Measurements from ENCODE around the gene KCNV2.

Gene KCNV2

DNA sequence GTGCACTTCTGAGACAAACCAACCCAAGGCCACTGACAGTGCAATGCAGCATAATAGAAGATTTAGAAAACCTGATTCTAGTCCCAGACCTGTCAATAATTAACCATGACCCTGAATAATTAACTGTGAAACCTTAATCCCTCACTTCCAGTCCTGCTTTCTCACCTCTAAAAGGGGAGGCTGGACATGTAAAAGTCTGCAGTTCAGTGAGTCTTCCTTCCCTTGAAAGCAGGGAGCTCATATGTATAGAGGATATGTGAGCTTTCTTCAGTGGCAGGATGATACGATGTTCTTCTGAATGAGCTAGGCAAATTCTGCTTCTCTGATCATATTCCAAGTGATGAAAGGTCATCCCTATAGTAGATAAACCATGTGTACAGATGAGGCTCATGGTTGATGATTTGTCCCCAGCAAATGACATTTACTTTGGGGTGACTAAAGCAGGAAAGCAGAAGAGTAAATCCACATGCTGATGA lies 2.9 kb downstream of the KCNV2 start:
- no peak for DNase-seq (ENCODE audit: low spot score)

DNA sequence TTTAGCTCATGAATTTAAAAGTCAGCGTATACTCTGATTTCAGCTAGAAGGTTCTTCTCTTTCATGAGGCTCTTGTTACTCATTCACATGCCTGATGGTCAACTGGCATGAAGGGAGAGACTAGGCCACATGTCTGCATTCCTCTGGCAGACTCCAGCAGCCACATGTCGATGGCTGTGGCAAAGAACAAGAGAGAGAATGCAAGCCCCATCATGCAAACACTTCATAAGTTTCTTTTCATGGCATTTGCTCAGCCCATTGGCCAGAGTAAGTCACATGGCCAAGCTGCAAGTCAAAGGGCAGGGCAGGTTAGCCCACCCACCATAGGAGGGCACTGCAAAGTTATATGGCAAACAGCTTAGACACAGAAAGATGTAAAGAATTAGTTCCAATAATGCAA lies 5.4 kb downstream of the KCNV2 start:
- no peak for DNase-seq (ENCODE audit: low spot score)

DNA sequence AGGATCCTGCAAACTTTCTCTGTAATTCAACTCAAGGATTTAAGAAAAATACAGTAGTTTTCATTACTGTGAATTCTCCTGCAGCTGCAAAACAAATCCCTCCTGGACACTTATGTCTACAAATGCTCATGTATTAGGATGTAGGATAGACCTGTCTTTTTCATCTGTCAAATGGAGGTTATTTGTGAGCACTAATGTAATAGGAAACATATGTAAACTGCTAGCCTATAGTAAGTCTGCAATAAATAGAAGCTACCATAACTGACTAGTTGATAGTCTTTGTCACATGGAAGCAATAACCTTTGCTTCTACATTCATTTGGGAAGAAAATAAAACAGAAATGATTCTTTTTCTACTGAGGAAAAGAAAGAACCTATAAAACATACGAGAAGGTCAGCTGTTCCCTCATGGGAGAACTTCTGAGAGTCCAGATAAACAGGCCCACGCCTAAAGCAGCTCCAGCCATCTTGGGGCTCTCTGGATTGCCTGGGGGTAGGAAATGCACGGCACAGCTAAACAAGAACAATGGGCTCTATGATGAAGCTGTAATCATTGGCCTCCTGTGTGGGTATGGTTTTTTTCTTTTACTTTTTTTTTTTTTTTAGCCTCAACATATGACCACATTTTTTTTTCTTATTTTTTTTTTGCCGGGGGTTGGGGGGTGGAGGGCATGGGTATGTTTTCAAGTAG lies 6.2 kb downstream of the KCNV2 start:
- no peak for DNase-seq (ENCODE audit: low spot score)

DNA sequence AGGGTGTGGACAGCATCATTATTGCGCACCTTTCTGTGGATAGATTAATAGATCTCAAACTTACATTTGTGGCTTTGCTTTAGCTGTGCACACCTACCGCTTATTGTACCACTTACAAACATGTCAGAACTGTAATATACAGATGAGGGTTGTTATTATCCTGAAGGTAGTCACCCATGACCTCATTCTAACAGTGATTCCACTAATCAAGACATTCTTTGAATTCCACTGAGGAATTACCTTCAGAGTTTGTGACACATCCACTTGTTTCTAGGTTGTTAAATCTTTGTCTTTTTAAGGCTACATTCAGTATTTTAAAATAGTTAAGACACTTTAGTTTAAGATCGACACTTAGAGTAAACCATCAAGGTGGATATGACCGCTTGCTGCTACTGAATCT lies 7.8 kb downstream of the KCNV2 start:
- no peak for DNase-seq (ENCODE audit: low spot score)

DNA sequence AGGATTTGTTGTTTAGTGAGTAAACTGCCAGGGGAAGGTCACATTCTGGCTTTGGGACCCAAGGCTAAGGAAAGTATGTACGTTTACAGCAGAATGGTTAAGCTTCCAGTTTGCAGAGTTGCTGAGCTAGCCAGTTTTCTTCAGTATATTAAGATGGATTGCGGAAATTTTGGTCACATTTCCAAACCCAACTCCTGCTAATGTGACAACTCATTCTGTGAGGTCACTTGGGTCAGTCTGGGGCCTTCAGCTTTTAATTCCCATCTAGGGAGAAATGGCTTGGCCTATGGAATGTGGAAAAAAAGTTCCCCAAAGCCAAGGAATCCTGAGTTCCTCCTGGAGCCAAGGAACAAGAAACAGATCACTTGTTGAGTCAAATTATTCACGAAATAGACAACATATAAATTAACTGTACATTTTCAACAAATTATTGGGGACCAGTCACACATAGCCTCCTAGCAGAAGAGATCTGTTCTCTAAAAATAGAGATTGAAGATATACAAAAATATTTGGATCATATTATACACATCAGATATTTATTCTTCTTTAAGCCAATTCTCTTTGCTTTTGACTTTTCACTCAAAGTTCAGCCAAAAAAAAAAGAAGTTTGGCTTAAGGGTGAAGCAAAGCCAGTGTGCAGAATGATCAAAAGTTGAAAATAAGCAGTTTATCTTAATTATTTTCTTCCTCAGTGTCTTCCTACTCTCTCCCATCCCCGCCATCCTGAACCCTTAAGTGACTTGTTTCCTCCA lies 8.8 kb downstream of the KCNV2 start:
- DNase-seq (ENCODE audit: low spot score) = no peak

DNA sequence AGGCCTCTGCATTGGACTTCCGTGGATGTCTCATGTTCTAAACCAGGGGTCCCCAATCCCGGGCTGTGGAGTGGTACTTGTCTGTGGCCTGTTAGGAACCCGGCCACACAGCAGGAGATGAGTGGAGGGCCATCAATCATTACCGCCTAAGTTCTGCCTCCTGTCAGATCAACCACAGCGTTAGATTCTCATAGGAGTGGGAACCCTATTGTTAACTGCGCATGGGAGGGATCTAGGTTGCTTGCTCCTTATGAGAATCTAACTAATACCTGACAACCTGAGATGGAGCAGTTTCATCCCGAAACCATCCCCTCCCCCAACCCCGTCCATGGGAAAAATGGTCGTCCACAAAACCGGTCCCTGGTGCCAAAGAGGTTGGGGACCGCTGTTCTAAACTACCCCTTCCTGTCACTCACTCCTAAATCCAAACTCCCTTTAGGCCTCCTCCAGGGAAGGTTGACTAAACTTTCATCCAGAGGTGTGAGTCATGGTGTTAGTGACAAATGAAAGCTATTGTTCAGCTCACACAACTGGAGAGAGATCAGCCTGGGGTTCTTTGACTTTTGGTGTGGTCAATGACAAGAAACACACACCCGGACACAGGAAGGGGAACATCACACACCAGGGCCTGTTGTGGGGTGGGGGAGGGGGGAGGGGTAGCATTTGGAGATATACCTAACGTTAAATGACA lies 9.5 kb downstream of the KCNV2 start:
- no peak for DNase-seq (ENCODE audit: low spot score)

DNA sequence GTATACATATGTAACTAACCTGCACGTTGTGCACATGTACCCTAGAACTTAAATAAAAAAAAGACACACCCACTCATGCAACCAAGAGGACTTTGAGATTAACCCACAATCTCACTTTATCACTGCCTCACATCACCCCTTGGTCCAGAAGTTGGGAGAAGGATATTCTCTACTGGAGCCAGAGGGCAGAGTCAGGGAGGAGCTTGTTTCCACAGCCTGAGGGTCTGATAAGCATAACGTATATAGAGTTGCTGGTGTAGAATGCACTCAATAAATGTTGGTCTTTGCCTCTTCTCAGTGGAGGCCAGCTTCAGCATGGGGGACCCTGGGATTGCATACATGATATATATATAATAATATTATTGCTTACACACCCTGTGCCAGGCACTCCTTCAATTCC lies 10.1 kb downstream of the KCNV2 start:
- DNase-seq (ENCODE audit: low spot score) = no peak

DNA sequence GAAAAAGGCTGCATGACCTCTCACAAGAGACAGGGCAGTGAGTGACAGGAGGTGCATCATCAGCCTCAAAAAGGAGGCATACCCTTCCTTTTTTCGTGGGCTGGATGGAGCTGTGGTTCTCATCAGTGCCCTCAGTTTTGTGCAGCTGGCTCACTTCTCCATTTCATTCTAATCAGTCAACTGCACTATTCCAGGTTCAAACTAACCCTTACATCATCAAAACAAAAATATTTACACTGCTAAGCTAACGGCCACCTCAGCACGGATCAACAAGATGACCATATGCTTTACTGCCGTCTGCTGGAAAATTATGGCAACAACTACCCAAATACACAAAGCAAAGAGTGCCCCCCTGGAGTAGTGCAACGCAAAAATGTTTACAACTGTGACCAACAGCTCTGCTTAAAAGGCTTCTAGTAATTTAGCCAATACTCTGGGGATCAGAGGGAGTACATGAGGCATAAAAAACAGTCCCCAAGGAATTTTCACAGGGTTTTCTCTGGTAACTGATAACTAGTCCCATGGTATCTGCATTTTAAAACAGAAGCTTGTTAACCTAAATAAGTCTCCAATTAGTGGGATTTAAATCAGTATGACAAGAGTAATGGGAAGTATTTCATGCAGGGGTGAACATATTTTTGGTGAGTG lies 10.8 kb downstream of the KCNV2 start:
- DNase-seq (ENCODE audit: low spot score) = peak; percentile 7

DNA sequence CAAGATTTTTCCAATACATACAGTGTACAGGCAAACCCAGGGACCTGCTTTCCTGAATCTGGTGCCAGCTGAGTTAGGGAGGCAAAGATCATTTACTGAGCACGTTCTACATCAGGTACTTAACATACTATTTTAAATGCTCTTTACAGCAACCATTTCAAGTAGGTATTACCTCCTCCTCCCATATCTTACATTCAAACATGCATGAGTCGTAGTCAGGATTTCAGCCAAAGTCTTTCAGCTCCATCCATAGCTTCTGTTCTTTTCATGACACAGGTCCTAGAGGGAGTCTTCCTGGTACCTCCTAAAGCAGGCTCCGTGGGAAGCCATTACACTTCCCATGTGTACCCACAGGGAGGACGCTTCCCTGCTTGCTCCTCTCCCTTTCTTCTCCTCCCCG lies 11.7 kb downstream of the KCNV2 start:
- no peak for DNase-seq (ENCODE audit: low spot score)

DNA sequence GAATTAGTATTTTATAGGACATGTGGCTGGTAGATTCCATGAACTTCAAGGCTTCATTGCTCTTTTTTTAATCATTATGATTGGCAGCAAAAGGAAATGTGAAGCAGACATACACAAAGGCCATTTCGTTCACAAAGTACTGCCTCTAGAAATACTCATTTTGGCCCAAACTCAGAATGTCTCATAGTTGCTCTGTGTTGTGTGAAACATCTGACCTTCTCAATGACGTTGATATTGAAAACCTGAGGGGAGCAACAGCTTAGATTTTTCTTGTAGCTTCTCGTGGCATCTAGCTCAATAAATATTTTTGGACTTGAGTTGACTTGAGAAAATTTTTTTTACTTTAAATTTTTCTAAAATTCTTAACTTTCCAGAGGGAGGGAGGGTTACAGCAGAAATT lies 12.4 kb downstream of the KCNV2 start:
- no peak for DNase-seq (ENCODE audit: low spot score)

DNA sequence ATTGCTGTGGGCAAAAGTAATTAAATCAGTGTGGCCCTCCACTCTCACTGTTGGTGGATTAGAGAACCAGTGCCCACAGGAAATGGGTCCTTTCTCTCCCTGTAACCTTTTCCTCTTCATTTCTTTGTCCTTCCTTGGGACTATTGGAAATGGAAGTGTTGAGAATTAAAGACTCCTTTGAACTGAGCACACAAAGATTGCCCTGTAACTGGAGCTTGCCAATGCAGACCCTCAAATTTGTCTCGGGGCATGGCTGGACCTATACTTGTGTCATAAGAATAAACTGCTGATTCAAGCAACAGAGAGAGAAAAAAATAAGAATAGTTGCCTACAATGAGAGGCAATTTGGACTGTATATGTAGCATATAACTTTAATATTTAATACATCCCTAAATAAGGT lies 13.7 kb downstream of the KCNV2 start:
- no peak for DNase-seq (ENCODE audit: low spot score)

DNA sequence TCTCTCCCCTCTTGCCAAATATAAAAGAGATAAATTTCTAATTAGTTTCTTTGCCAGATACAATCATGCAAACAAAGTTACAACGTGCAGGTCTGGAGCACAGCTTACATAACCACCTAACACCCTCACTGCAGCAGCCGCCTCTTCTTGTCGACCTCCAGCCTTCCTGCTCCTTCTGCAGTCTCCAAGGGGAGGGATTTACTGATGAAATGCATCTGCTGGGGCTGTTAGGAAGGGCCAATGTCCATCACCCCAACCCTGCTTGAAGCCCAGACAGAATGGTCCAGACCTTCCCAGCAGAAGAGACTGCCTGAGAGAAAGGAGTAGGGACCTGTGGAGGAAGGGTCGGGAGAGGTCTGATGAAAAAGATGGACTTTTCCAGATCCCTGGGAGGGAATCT lies 15.2 kb downstream of the KCNV2 start:
- DNase-seq (ENCODE audit: low spot score) = no peak

DNA sequence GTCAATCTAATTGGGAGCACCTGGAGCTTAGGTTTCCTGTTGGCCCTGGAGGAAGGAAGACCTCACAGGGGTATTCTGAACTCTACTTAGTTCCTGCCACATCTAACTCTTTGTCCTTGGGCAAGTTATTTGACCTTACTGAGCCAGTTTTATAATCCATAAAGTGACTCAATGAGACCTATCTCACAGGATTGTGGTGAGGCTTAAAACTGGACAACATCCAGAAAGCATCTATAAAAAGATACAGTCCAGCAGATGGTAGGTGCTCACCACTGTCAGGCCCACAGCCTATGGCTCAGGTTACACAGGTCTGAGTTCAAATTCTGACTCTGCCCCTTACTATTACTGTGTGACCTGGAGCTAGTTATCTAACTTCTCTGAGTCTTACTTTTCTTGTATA lies 23.3 kb downstream of the KCNV2 start:
- DNase-seq (ENCODE audit: low spot score) = no peak

DNA sequence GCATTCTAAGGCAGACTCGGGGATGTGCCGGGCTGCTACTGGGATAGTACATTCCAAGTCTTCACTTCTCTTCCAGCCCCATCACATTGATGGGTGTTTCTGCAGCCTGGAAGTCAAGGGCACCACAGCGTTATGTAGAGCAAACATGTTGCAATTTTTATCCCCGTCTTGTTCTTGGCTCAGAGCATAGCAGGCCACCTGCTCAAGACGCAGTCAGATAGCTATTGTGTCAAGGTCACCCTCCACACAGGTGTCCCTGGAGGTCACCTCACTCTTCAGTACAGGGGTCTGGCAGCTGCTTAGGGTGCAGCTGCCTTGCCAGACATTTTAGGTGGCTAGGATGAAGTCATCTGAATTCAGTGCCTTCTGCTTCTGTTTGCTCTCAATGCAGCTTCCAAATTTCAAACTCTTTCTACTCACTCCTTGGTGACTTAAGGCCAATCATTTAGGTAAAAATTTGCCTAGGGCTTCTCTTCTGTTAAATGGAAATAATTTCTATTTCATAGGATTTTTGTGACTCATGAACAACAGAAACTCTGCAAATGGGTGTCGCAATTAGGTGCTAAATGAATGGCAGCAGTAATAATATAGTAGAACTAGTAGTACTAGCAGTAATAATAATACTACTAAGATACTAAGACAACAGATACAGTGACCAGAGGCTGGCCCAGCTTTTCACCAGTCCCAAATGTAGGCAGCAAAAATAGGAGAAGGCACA lies 24.3 kb downstream of the KCNV2 start:
- no peak for DNase-seq (ENCODE audit: low spot score)

DNA sequence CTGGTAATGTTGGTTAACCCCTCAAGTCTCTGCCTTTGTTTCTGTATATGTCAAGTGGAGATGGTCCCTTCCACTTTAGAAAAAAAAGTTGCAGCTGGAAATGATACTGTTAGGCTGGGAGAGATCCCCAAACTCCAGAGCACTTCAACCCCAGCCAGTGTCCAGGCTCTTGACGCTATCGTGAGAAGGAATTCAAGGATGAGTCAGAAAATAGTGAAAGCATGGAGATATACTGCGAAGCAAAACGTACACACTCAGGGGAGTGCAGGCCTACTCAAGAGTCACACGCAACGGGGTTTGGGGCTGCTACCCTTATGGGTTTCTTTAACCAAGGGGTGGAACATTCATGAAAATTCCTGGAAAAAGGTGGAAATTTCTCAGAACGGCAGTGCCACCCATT lies 24.9 kb downstream of the KCNV2 start:
- no peak for DNase-seq (ENCODE audit: low spot score)

DNA sequence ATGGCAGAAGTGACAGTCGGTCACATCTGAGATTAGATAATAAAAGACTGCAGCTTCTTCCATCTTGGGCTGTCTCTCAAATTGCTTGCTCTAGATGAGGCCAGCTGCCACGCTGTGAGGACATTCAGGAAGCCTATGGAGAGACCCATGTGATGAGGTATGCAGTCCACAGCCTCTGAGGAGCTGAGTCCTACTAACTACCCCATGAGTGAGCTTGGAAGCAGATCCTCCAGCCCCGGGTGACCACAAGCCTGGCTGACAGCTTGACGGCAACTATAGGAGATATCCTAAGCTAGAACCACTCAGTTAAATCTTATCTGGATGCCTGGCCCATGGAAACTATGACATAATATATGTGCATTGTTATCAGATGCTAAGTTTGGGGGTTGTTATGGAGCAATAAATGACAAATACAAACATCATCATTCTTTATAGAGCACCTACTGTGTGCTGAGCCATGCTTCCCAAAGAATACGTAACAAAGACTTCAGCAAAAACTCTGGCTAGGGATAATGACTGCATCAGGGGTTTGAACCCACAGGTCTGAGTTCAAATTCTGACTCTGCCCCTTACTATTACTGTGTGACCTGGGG lies 26.7 kb downstream of the KCNV2 start:
- DNase-seq (ENCODE audit: low spot score) = no peak

DNA sequence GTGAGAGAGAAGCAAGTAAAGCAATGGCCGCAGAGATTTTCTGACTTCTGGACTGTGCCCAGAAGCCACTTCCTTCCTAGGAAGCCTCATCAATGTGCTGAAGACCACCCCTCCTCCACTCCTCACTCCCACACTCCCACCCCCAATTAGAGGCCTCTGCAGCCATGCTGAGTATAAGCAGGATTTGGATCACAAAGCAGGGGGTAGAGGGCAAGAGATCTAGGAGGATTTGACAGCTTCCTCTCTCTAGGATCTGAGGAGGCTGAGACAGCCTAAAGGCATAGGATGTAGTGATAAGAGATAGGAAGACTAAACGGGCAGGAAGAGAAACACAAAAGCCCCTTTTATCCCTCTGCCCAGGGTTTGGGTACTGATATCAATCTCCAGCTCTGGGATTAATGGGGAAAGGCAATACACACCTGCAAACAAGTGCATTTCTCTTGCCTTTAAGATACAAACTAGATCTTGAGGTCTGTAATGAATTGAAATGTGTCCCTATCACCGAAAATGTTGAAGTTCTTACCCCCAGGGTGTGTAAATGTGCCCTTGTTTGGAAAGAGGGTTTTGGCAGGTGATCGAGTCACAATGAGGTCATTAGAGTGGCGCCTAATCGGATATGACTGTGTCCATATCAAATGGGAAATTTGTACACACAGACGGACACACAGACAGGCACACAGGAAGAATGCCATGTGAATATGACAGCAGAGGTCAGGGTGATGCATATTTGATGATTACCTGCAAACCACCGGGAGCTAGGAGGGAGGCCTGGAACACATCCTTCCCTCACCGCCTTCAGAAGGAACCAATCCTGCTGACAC lies 28.5 kb downstream of the KCNV2 start:
- DNase-seq (ENCODE audit: low spot score) = no peak

DNA sequence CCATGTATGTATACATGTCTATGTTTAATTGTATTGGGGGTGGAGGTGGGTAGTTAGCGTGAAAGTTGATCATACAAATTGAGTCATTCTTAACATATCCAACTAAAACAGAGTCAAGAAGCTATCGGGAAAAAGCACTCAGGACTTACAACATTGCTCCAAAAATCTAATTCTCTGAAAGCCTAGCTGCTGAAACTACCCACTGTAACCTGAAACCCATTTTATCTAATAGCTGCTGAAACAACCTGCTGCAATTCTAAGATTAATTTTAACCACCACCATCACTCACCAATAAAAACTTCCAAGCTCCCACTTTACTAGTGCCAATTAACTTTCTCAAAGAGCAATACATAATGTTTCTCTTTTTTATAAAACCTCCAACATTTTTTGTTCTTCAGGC lies 32.2 kb downstream of the KCNV2 start:
- no peak for DNase-seq (ENCODE audit: low spot score)

DNA sequence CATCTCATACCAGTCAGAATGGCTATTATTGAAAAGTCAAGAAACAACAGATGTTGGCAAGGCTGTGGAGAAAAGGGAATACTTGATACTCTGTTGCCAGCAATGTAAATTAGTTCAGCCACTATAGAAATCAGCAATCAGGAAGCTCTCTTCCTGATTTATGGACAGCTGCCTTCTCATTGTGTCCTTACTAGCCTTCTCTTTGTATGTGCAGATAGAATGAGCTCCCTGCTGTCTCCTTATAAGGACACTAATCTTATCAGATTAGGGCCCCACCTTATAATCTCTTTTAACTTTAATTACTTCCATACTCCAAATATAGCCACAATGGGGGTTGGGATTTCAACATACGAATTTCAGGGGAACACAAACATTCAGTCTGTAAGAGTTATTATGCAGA lies 38.0 kb downstream of the KCNV2 start:
- DNase-seq (ENCODE audit: low spot score) = no peak

DNA sequence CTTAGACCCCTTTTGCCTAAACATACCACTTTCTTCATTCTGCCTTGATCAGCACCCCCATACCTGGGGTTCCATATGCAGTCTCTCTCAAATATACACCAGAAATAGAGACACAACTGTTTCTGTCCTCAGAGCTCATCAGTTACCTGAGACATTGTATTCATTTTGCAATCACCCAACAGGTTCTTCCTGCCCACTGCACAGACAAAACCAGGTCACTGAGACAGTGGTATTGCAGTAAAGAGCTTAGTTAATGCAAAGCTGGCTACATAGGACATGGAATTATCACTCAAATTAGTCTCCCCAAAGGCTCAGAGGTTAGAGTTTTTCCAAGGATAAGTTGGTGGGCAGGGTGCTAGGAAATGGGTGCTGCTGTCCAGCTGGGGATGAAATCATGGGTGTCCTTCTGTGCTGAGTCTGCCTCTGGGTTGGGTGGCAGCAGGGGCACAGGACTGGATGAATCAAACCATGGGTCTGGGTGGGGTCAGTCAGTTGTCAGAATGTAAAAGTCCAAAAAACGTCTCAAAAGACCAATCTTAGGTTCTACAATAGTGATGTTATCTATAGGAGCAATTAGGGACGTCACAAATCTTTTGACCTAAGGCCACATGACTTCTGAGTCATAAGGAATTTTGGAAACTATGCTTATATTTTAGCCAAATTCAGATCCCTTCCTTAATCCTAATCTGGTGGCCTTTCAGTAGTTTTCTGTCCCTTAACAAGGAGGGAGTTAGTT lies 41.0 kb downstream of the KCNV2 start:
- DNase-seq (ENCODE audit: low spot score) = no peak
